Right lobe of liver (tissue), 6 donors: ENCODE measurements around the gene STPG3. TPM values are rescaled to one million over a fixed set of nuclear protein-coding genes. Genes with fewer than 3 reads are reported as not detected.

Experiments
- ATAC-seq, 4 donors: fragments of 200-7000 bp; cut with Tn5 transposase; one replicate each; pipeline ENCODE4 v1.9.1; 2020; ENCODE audit warnings: mild to moderate bottlenecking in 4 of 4, moderate library complexity in 4 of 4
- DNase-seq, 3 donors: peaks; one replicate each; pipeline ENCODE4 v3.0.0-alpha.2; 2020
- H3K27ac ChIP-seq, 3 donors: fragments of 200-600 bp; one replicate each; pipeline ENCODE4 v1.8.0; 2022
- H3K27me3 ChIP-seq, 2 donors: fragments of 200-600 bp; one replicate each; pipeline ENCODE4 v1.8.0; 2022
- H3K36me3 ChIP-seq, 4 donors: fragments of 200-600 bp; sonication (generic) in 1 of 4; one replicate each; pipeline versions ENCODE4 v1.5.1 to v1.8.0; 2017 to 2022; ENCODE audit warnings: control low read depth in 1 of 4
- H3K4me1 ChIP-seq, 4 donors: fragments of 200-600 bp; sonication (generic) in 1 of 4; one replicate each; pipeline versions ENCODE4 v1.5.1 to v1.8.0; 2017 to 2022; ENCODE audit warnings: control low read depth in 1 of 4
- H3K4me3 ChIP-seq, 3 donors: fragments of 200-600 bp; one replicate each; pipeline ENCODE4 v1.8.0; 2022
- H3K9me3 ChIP-seq, 4 donors: fragments of 200-600 bp; sonication (generic) in 1 of 4; one replicate each; pipeline versions ENCODE4 v1.5.1 to v1.8.0; 2017 to 2022; ENCODE audit warnings: control low read depth in 1 of 4
- POLR2A ChIP-seq: fragments of 450-650 bp; IDR thresholded peaks from one replicate; pipeline ENCODE4 v1.6.1; 2017; ENCODE audit warnings: antibody characterized with exemption, mild to moderate bottlenecking
- WGBS: methylation state at CpG from one replicate; pipeline ENCODE4 v1.1.6; 2018; ENCODE audit warnings: low coverage, low lambda C conversion rate; ENCODE audit not compliant: insufficient coverage; ENCODE audit errors: missing lambda C conversion rate; 5-methylcytosine and 5-hydroxymethylcytosine counted together
- intact Hi-C, 2 donors: fragments of 100-400 bp; cut with DNase I; formaldehyde crosslinking; loops; one replicate each; pipeline versions ENCODE4 v1.11.2 to v1.14.1; 2022
- total RNA-seq, 6 experiments: library from RNA; depleted of rRNA in 2 of 6; stranded (reverse); fragments of >200 nt in 2 of 6; fragmentation: NEBNext Ultra II Directional in 3 of 6; extraction: Animal tissue kit (Norgen Biotek cat#: 25700) in 3 of 6; gene quantifications; one replicate each; pipeline versions ENCODE4 v1.1.0 to v1.2.4, GENCODE V29; 2016 to 2023
- TF ChIP-seq, protein P1 (sequence below), 4 donors: fragments of 200-600 bp in 3 of 4; fragments of 450-650 bp in 1 of 4; IDR thresholded peaks; one replicate each; pipeline versions ENCODE4 v1.5.1 to v1.8.0; 2016 to 2022; ENCODE audit warnings: antibody characterized with exemption in 4 of 4, mild to moderate bottlenecking in 2 of 4
- donor health status: DM: no; HTN: yes; CAD: no.
- donor health status: DM: no; HTN: no; CAD: no.
- donor health status: DM: no; HTN: no; CAD: no.
- donor health status: DM: no; HTN: yes; CAD: no.
- donor health status: DM: no; HTN: yes; CAD: no.

The STPG3 gene
- total RNA-seq, 6 experiments from 2014 or later: not detected

DNA sequence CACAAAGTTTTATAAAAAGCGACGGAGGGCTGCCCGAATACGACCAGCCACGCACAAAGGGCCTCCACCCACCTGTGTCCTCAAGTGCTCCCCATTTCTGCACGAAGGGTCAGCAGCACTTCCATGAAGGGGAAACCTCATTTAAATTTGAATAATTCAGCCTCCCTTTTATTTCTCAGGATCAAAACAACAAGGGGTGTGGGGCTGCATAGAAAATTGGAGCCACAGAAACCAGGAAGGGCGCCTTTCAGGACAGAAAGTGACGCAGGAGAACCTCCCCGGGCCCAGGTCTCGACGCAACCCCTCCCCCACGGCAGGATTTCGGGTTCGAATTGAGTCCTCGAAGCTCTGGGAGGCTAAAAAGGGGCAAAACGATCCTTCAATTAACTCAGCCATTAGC lies 48.9 kb downstream of the STPG3 start:
- Histone ChIP-seq H3K4me1 (peaks cover 0 to 18% (median under 1%) of the 10 kb centered on the region in 4 donors), H3K4me3 (peak overlapping the region in 2 of 3 donors; percentile 12 to 31), H3K9me3 (no peaks in the 10 kb centered on the region), H3K27ac (peak overlapping the region in 2 of 3 donors; percentile 19 to 34), H3K27me3 (peaks cover 0 to 20% of the 10 kb centered on the region in 2 donors), H3K36me3 (no peaks in the 10 kb centered on the region)
- intact Hi-C loops: loop anchor here (5.0 to 10.0 kb wide), 2 partner anchors 105 to 107 kb away; no protein-coding TSS in a partner anchor
- 33% methylated on average over 10 of the region's 16 CpGs for WGBS
- no peak for TF ChIP-seq POLR2A
- TF ChIP-seq, protein P1, sequence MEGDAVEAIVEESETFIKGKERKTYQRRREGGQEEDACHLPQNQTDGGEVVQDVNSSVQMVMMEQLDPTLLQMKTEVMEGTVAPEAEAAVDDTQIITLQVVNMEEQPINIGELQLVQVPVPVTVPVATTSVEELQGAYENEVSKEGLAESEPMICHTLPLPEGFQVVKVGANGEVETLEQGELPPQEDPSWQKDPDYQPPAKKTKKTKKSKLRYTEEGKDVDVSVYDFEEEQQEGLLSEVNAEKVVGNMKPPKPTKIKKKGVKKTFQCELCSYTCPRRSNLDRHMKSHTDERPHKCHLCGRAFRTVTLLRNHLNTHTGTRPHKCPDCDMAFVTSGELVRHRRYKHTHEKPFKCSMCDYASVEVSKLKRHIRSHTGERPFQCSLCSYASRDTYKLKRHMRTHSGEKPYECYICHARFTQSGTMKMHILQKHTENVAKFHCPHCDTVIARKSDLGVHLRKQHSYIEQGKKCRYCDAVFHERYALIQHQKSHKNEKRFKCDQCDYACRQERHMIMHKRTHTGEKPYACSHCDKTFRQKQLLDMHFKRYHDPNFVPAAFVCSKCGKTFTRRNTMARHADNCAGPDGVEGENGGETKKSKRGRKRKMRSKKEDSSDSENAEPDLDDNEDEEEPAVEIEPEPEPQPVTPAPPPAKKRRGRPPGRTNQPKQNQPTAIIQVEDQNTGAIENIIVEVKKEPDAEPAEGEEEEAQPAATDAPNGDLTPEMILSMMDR (IDR thresholded peaks at IDR 0.05): no peak
- DNase-seq: no peak
- ATAC-seq: no peak

DNA sequence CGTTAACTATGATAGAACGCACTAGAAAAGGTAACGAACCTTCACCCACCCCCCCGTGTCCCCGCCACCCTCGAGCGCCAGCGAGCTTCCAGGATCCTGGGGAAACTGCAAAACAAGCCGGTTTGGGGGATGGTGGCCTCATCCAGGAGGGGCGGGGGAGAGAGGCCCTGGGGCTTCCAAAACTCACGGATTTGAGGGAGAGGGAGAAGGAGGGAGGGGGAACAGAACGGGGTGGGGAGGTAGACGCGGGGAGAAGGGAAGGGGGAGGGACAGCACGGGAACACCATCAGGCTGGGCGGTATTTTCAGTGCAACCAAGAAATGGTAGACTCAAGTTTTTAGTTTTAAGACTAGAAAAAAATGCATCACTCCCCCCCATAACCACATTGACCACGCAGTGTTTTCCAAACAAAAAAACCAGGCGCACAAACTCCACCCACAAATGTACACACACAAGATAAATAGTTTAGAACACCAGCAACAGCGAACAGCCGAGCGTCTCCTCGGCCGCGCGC lies 49.5 kb downstream of the STPG3 start:
- peaks cover 0 to 15% (median under 1%) of the 10 kb centered on the region in 4 donors for H3K4me1 ChIP-seq
- TF ChIP-seq, protein P1 (IDR thresholded peaks at IDR 0.05): no peak
- TF ChIP-seq POLR2A: no peak
- peak overlapping the region in 2 of 3 donors; percentile 47 for H3K27ac ChIP-seq
- H3K27me3 ChIP-seq: peaks cover 0 to 20% of the 10 kb centered on the region in 2 donors
- peak in 1 of 3 donors; percentile 21 for DNase-seq
- H3K4me3 ChIP-seq: peak overlapping the region; percentile 31 to 44 (median 36)
- intact Hi-C loops: loop anchor here in 1 of 2 donors (10.0 kb wide), 1 partner anchor 104 kb away; no protein-coding TSS in a partner anchor
- ATAC-seq: peak in 2 of 4 donors; percentile 3 to 63
- no peaks in the 10 kb centered on the region for H3K36me3 ChIP-seq
- WGBS: 2% methylated on average over 18 of the region's 25 CpGs
- H3K9me3 ChIP-seq: no peaks in the 10 kb centered on the region

DNA sequence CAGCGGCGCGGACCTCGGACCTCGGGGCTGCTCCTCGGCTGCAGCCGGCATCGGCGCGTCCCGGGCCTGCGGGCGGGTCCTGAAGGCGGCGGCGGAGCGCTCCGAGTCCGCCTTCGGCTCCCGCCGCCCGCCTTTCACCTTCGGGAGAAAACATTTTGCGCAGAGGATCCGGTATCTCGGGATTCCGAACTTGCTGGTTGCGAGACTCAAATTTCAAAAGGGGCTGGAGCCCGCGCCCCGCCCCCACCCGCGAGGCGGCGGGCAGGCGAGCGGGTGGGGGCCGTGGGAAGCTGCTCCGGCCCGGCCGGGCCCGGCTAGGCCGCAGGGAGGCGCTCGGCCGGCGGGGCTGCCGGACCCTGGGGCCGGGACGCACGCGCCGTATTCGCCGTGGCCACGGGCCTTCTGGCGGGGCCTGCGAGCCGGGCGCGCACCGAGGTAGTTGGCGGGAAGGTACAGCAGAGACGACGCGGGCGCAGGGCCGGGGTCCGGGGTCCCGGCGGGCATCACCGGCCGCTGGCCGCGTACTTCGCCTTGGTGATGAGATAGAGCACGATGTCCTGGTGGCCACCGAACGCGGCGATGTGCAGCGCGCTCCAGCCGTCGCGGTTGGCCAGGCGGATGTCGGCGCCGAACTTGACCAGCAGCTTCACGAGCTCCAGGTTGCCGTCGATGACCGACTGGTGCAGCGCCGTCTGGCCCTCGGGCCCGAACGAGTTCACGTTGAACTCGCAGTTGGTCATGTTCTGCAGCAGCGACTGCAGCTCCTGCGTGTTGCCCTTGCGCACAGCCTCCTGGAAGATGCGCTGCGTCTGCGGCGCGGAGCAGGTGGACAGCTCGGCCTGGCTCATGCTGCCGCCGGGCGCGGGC lies 50.2 kb downstream of the STPG3 start:
- ATAC-seq: no peak
- H3K4me3 ChIP-seq: peak overlapping the region; percentile 31 to 44 (median 36)
- intact Hi-C loops: loop anchor here in 1 of 2 donors (10.0 kb wide), 1 partner anchor 103 kb away; no protein-coding TSS in a partner anchor
- peak in 2 of 3 donors; percentile 61 to 62 for DNase-seq
- peaks cover 0 to 20% (median under 1%) of the 10 kb centered on the region in 4 donors for H3K4me1 ChIP-seq
- H3K27ac ChIP-seq: peak overlapping the region in 2 of 3 donors; percentile 47 to 48
- peaks cover 0 to 20% of the 10 kb centered on the region in 2 donors for H3K27me3 ChIP-seq
- TF ChIP-seq, protein P1 (IDR thresholded peaks at IDR 0.05): peak in 2 of 4 donors; percentile 4 to 22
- TF ChIP-seq POLR2A: no peak
- H3K36me3 ChIP-seq: no peaks in the 10 kb centered on the region
- H3K9me3 ChIP-seq: no peaks in the 10 kb centered on the region
- WGBS: no CpG with 5 or more reads among the region's 115 CpGs

DNA sequence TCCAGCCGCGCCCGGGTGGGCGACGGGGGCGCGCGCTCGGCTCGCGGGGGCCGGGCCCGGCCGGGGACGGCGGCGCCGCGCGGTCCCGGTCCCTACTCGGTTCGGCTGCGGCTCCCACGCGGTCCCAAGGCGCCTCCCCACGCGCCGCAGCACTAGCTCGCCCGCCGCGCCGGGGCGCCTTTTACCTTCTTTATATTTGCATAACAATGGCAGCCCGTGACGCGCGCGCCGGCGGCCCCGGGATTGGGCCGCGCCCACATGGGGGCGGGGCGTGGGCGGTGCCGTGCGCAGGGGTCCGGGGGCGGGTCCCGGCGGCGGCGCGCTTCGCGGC lies 51.0 kb downstream of the STPG3 start, which contains the start of gene NRARP:
Gene NRARP, minus strand, starts transcription at position 154 of the 331 bp plus-strand sequence. CDS start 343 bp downstream, outside the sequence.
- Histone ChIP-seq H3K4me3 (peak within 1 kb of the TSS; percentile 31 to 44 (median 39)), H3K4me1 (peaks cover 0 to 20% (median under 1%) of the 10 kb centered on the region in 4 donors), H3K27ac (peak within 1 kb of the TSS; percentile 26 to 78 (median 47)), H3K27me3 (peaks cover 0 to 20% of the 10 kb centered on the region in 2 donors), H3K9me3 (no peaks in the 10 kb centered on the region), H3K36me3 (no peaks in the 10 kb centered on the region)
- DNase-seq (peak; percentile 80 to 92 (median 86)), ATAC-seq (peak; percentile 53 to 69 (median 55))
- TF ChIP-seq, protein P1 (IDR thresholded peaks at IDR 0.05): no peak
- TF ChIP-seq POLR2A: peak; percentile 46
- intact Hi-C loops: loop anchor here in 1 of 2 donors (10.0 kb wide), 1 partner anchor 103 kb away; no protein-coding TSS in a partner anchor
- no CpG with 5 or more reads among the region's 60 CpGs for WGBS
